Retinal pigment epithelial cell (primary cell): ENCODE measurements around the gene CD247.

ENCODE experiments used
- DNase-seq: peaks from one replicate; pipeline ENCODE4 v3.0.0-alpha.2; 2010; ENCODE audit warnings: low read depth
- H3K4me3 ChIP-seq: 2 replicates; pipeline ENCODE4 v1.5.1; 2011; ENCODE audit warnings: mild to moderate bottlenecking, low read length, control low read depth, moderate library complexity
- CTCF ChIP-seq: conservative IDR thresholded peaks from 2 replicates; pipeline ENCODE4 v1.5.1; 2011; ENCODE audit warnings: low read depth, low read length, control low read depth, inconsistent platforms

CD247 gene

GRCh38 chr1:167517535-167518330, 596 bp downstream of the CD247 start:
- TF ChIP-seq CTCF, result no peak
- no peak for DNase-seq
- H3K4me3 ChIP-seq, result no peak overlapping the region

GRCh38 chr1:167516404-167517388, 1.6 kb downstream of the CD247 start:
- TF ChIP-seq CTCF, result no peak
- DNase-seq, result no peak
- no peak overlapping the region for H3K4me3 ChIP-seq

- H3K4me3 ChIP-seq, result no peak overlapping the region
- no peak for DNase-seq
These were observed 2.4 kb downstream of the CD247 start for GRCh38 chr1:167515893-167516321.

GRCh38 chr1:167515461-167515860, 2.9 kb downstream of the CD247 start:
- H3K4me3 ChIP-seq, result no peak overlapping the region
- DNase-seq, result no peak
- no peak for TF ChIP-seq CTCF

More at GRCh38 chr1:167515893-167516321, 2.4 kb downstream of the CD247 start:
- TF ChIP-seq CTCF, result no peak

GRCh38 chr1:167514288-167514687, 4.0 kb downstream of the CD247 start:
- no peak overlapping the region for H3K4me3 ChIP-seq
- TF ChIP-seq CTCF, result no peak
- no peak for DNase-seq

GRCh38 chr1:167512046-167512654, 6.2 kb downstream of the CD247 start:
- H3K4me3 ChIP-seq, result no peak overlapping the region
- TF ChIP-seq CTCF, result no peak
- DNase-seq, result no peak
